ENCODE measurements around the gene NDEL1.

NDEL1 gene

GRCh38 chr17:8506145-8506544, 70.5 kb downstream of the NDEL1 start:
- no peak for DNase-seq

GRCh38 chr17:8514801-8515200, 79.1 kb downstream of the NDEL1 start:
- DNase-seq: no peak

Measured in NCI-H2029 (cell line).